H1 (cell line): ENCODE results near the gene PID1. TPM values are rescaled to one million over a fixed set of nuclear protein-coding genes. Genes with fewer than 3 reads are reported as not detected.

ENCODE experiments used
- CTCF ChIA-PET: fragments of 300-600 bp; sonication (Branson Sonifier 250); formaldehyde crosslinking; loops from one replicate; lab custom pipeline; 2021; ENCODE audit not compliant: partially characterized antibody; lab: Charles Lee
- POLR2A ChIA-PET: fragments of 300-600 bp; sonication (Branson Sonifier 250); formaldehyde crosslinking; loops from one replicate; lab custom pipeline; 2021; ENCODE audit warnings: inconsistent platforms; ENCODE audit not compliant: partially characterized antibody; lab: Charles Lee
- DNase-seq, 2 experiments: peaks; one replicate each; pipeline versions ENCODE4 v3.0.0 to v3.0.0-alpha.2; 2010 to 2022; ENCODE audit warnings: low spot score in 2 of 2, low read depth in 1 of 2, mixed read lengths in 1 of 2
- FAIRE-seq: peaks from 2 replicates; lab custom pipeline; 2011; peaks lifted over from hg19 to GRCh38; lab: Jason Lieb, UNC
- H2AFZ ChIP-seq: 2 replicates; pipeline ENCODE4 v1.8.1; 2012; ENCODE audit warnings: low read length, inconsistent platforms
- H2AK5ac ChIP-seq: 2 replicates; pipeline ENCODE4 v1.6.1; 2013; ENCODE audit warnings: low read depth, low read length
- H2BK120ac ChIP-seq: replicated peaks from 2 replicates; pipeline ENCODE3; 2013; ENCODE audit warnings: low read depth, low read length, inconsistent platforms
- H2BK12ac ChIP-seq: 2 replicates; pipeline ENCODE4 v1.6.1; 2013; ENCODE audit warnings: low read depth, low read length
- H2BK15ac ChIP-seq: 2 replicates; pipeline ENCODE4 v1.6.1; 2013; ENCODE audit warnings: low read length
- H2BK20ac ChIP-seq: 2 replicates; pipeline ENCODE4 v1.6.1; 2013; ENCODE audit warnings: low read length
- H2BK5ac ChIP-seq: 2 replicates; pipeline ENCODE4 v1.6.1; 2013; ENCODE audit warnings: low read depth, low read length
- H3K14ac ChIP-seq: 2 replicates; pipeline ENCODE4 v1.6.1; 2013; ENCODE audit warnings: inconsistent platforms; ENCODE audit not compliant: insufficient read length
- H3K18ac ChIP-seq: 2 replicates; pipeline ENCODE4 v1.6.1; 2013; ENCODE audit warnings: low read length; ENCODE audit errors: extremely low read depth
- H3K23ac ChIP-seq: 2 replicates; pipeline ENCODE4 v1.6.1; 2013; ENCODE audit warnings: inconsistent platforms; ENCODE audit not compliant: insufficient read length
- H3K23me2 ChIP-seq: 2 replicates; pipeline ENCODE4 v1.6.1; 2013; ENCODE audit warnings: low read depth, low read length
- H3K27ac ChIP-seq: 2 replicates; pipeline ENCODE4 v1.6.1; 2011; ENCODE audit warnings: low read depth, low read length, inconsistent platforms
- H3K27me3 ChIP-seq, 4 experiments: replicated peaks in 1 of 4; 1 replicate in 1 of 4; 2 replicates in 3 of 4; pipeline versions ENCODE4 v1.6.1 to v1.8.1; 2011 to 2013; ENCODE audit warnings: low read length in 3 of 4, mild to moderate bottlenecking in 3 of 4, inconsistent platforms in 2 of 4, mixed read lengths in 2 of 4, moderate library complexity in 1 of 4; ENCODE audit not compliant: control insufficient read depth in 3 of 4, insufficient read depth in 3 of 4; ENCODE audit errors: extremely low read depth in 1 of 4
- H3K36me3 ChIP-seq, 4 experiments: 2 replicates each; pipeline versions ENCODE4 v1.6.1 to v1.8.1; 2011 to 2013; ENCODE audit warnings: mild to moderate bottlenecking in 4 of 4, low read length in 3 of 4, moderate library complexity in 2 of 4, control low read depth in 1 of 4, inconsistent platforms in 1 of 4; ENCODE audit not compliant: insufficient read depth in 4 of 4, control insufficient read depth in 2 of 4
- H3K4ac ChIP-seq: replicated peaks from 2 replicates; pipeline ENCODE3; 2013; ENCODE audit warnings: low read length, low read depth, mixed read lengths, inconsistent platforms; ENCODE audit not compliant: insufficient read length
- H3K4me1 ChIP-seq, 4 experiments: replicated peaks in 1 of 4; 1 replicate in 1 of 4; 2 replicates in 3 of 4; pipeline versions ENCODE4 v1.6.1 to v1.8.1; 2011 to 2013; ENCODE audit warnings: low read length in 3 of 4, inconsistent platforms in 2 of 4, mixed read lengths in 1 of 4; ENCODE audit not compliant: insufficient read depth in 4 of 4, control insufficient read depth in 3 of 4
- H3K4me2 ChIP-seq, 2 experiments: 2 replicates each; pipeline versions ENCODE4 v1.6.1 to v1.8.1; 2011 to 2013; ENCODE audit warnings: low read depth in 2 of 2, low read length in 2 of 2, control low read depth in 1 of 2, inconsistent platforms in 1 of 2, mild to moderate bottlenecking in 1 of 2; ENCODE audit not compliant: insufficient read depth in 1 of 2
- H3K4me3 ChIP-seq, 4 experiments: fragments of 200-600, 300-600 bp in 1 of 4; sonication (generic), shearing (Covaris generic), sonication (Bioruptor Twin) in 1 of 4; 2 replicates each; pipeline versions ENCODE4 v1.5.1 to v1.8.1; 2011 to 2016; ENCODE audit warnings: low read length in 4 of 4, low read depth in 3 of 4, control low read depth in 2 of 4, inconsistent platforms in 2 of 4, mild to moderate bottlenecking in 2 of 4, mixed read lengths in 1 of 4, moderate library complexity in 1 of 4; ENCODE audit not compliant: insufficient read depth in 2 of 4; ENCODE audit errors: extremely low read depth in 1 of 4
- H3K56ac ChIP-seq: replicated peaks from 2 replicates; pipeline ENCODE3; 2013; ENCODE audit warnings: low read depth, mild to moderate bottlenecking, mixed read lengths, low read length, inconsistent platforms; ENCODE audit not compliant: insufficient read length
- H3K79me1 ChIP-seq: 2 replicates; pipeline ENCODE4 v1.6.1; 2013; ENCODE audit warnings: low read depth, low read length, control low read depth
- H3K79me2 ChIP-seq, 2 experiments: 2 replicates each; pipeline versions ENCODE4 v1.6.1 to v1.8.1; 2012 to 2013; ENCODE audit warnings: low read length in 2 of 2, mild to moderate bottlenecking in 2 of 2, inconsistent platforms in 1 of 2; ENCODE audit not compliant: insufficient read depth in 2 of 2, control insufficient read depth in 1 of 2
- H3K9ac ChIP-seq, 4 experiments: replicated peaks in 1 of 4; 1 replicate in 1 of 4; 2 replicates in 3 of 4; pipeline versions ENCODE4 v1.6.1 to v1.8.1; 2011 to 2013; ENCODE audit warnings: low read depth in 3 of 4, low read length in 3 of 4, control low read depth in 2 of 4, mild to moderate bottlenecking in 2 of 4, moderate library complexity in 2 of 4, inconsistent platforms in 1 of 4; ENCODE audit errors: extremely low read depth in 1 of 4
- H3K9me3 ChIP-seq, 2 experiments: 2 replicates each; pipeline versions ENCODE4 v1.6.1 to v1.8.1; 2012 to 2013; ENCODE audit warnings: mild to moderate bottlenecking in 2 of 2, moderate library complexity in 2 of 2, control low read depth in 1 of 2, inconsistent platforms in 1 of 2, low read depth in 1 of 2, low read length in 1 of 2, mixed read lengths in 1 of 2; ENCODE audit not compliant: insufficient read depth in 2 of 2
- H4K20me1 ChIP-seq, 2 experiments: replicated peaks in 1 of 2; 2 replicates each; pipeline versions ENCODE3 to v1.8.1; 2011 to 2013; ENCODE audit warnings: inconsistent platforms in 2 of 2, low read length in 2 of 2, mild to moderate bottlenecking in 1 of 2; ENCODE audit not compliant: insufficient read depth in 2 of 2, control insufficient read depth in 1 of 2
- H4K5ac ChIP-seq: 2 replicates; pipeline ENCODE4 v1.6.1; 2013; ENCODE audit warnings: low read length, low read depth, mixed read lengths, inconsistent platforms; ENCODE audit not compliant: insufficient read length
- H4K8ac ChIP-seq: 2 replicates; pipeline ENCODE4 v1.8.0; 2013; ENCODE audit warnings: mild to moderate bottlenecking, moderate library complexity, low read length, inconsistent platforms; ENCODE audit not compliant: insufficient read depth; ENCODE audit errors: extremely low read depth
- H4K91ac ChIP-seq: replicated peaks from 2 replicates; pipeline ENCODE3; 2013; ENCODE audit warnings: low read length, mixed read lengths, inconsistent platforms; ENCODE audit not compliant: insufficient read length
- BCL11A ChIP-seq, 2 experiments: IDR thresholded peaks; one replicate each; pipeline ENCODE4 v1.6.1; 2011; ENCODE audit warnings: low read depth in 2 of 2, low read length in 2 of 2, mild to moderate bottlenecking in 2 of 2
- CBX5 ChIP-seq: fragments of 300-800, 300-1000 bp; sonication (generic); IDR thresholded peaks from 2 replicates; pipeline ENCODE4 v1.7.1; 2016; ENCODE audit warnings: antibody characterized with exemption, low read length, low read depth
- CEBPB ChIP-seq: IDR thresholded peaks from 2 replicates; pipeline ENCODE4 v1.6.1; 2012; ENCODE audit warnings: low read depth, low read length
- EZH2 ChIP-seq: fragments of 200-600 bp; sonication (generic); IDR thresholded peaks from 2 replicates; pipeline ENCODE4 v1.7.1; 2012; ENCODE audit warnings: low read depth, mild to moderate bottlenecking, moderate library complexity, low read length, inconsistent platforms; ENCODE audit not compliant: severe bottlenecking
- FOSL1 ChIP-seq: IDR thresholded peaks from 2 replicates; pipeline ENCODE4 v1.6.1; 2011; ENCODE audit warnings: mild to moderate bottlenecking, low read depth, low read length, moderate library complexity; ENCODE audit not compliant: insufficient read depth
- HDAC2 ChIP-seq, 2 experiments: fragments of 300-600 bp in 1 of 2; sonication (generic) in 1 of 2; IDR thresholded peaks; 2 replicates each; pipeline ENCODE4 v1.6.1; 2011 to 2012; ENCODE audit warnings: low read depth in 2 of 2, low read length in 2 of 2, mild to moderate bottlenecking in 2 of 2, moderate library complexity in 2 of 2, borderline replicate concordance in 1 of 2, inconsistent platforms in 1 of 2
- NRF1 ChIP-seq: IDR thresholded peaks from 2 replicates; pipeline ENCODE4 v1.6.1; 2011; ENCODE audit warnings: mild to moderate bottlenecking, low read depth, low read length, improper control_type of control experiment
- PHF8 ChIP-seq: fragments of 200-600 bp; sonication (generic); conservative IDR thresholded peaks from 2 replicates; pipeline ENCODE4 v1.7.1; 2012; ENCODE audit warnings: low read depth, mild to moderate bottlenecking, inconsistent platforms, low read length, moderate library complexity
- SRF ChIP-seq: IDR thresholded peaks from 2 replicates; pipeline ENCODE4 v1.6.1; 2011; ENCODE audit warnings: mild to moderate bottlenecking, low read depth, low read length, moderate library complexity
- SUZ12 ChIP-seq: fragments of 200-600 bp; sonication (generic); IDR thresholded peaks from 2 replicates; pipeline ENCODE4 v1.6.1; 2012; ENCODE audit warnings: mild to moderate bottlenecking, inconsistent platforms, low read length, moderate library complexity, mixed read lengths
- WGBS, 2 experiments: shearing (Covaris generic) in 1 of 2; methylation state at CpG; one replicate each; pipeline versions ENCODE4 v1.1.6 to v1.1.7; 2013 to 2015; ENCODE audit warnings: low lambda C conversion rate in 2 of 2, mixed read lengths in 2 of 2, inconsistent platforms in 1 of 2, low coverage in 1 of 2, missing lambda C conversion rate in 1 of 2; ENCODE audit not compliant: insufficient replicate concordance in 2 of 2, insufficient coverage in 1 of 2, insufficient read length in 1 of 2; ENCODE audit errors: extremely low coverage in 1 of 2, missing lambda C conversion rate in 1 of 2; 5-methylcytosine and 5-hydroxymethylcytosine counted together
- polyA plus RNA-seq, 7 experiments: library from polyadenylated mRNA; depleted of rRNA in 3 of 7; stranded (reverse) in 5 of 7; unstranded in 2 of 7; fragments of >200 nt in 5 of 7; fragments of 200-250 nt in 2 of 7; gene quantifications; 1 replicate in 5 of 7; 2 replicates in 1 of 7; 4 replicates in 1 of 7; pipeline versions ENCODE4 v1.2.1 to v1.2.3, GENCODE V29; 2011 to 2013; ENCODE audit warnings: missing spikeins in 2 of 7, mixed read lengths in 2 of 7
- total RNA-seq: library from RNA; stranded (reverse); fragmentation: NEBNext Ultra II Directional; extraction: Animal tissue kit (Norgen Biotek cat#: 25700); gene quantifications from 2 replicates; pipeline ENCODE4 v1.2.1, GENCODE V29; 2021

Gene PID1
- total and polyA plus RNA-seq, 2 of the 8 experiments (the other 6 are each of a cell fraction or from before 2014, with no cell fraction given) = 1.5 to 3.3 TPM

GRCh38 chr2:229261076-229261475 is 10.0 kb downstream of the PID1 start:
- Histone ChIP-seq H3K18ac (no peak overlapping the region), H3K9ac (no peak overlapping the region), H3K23ac (no peak overlapping the region), H3K36me3 (no peaks in the 10 kb centered on the region), H2BK20ac (no peak overlapping the region), H2AK5ac (no peak overlapping the region), H4K5ac (no peak overlapping the region), H3K14ac (no peak overlapping the region), H2AFZ (no peak overlapping the region), H4K8ac (no peak overlapping the region), H2BK120ac (no peak overlapping the region), H3K79me2 (no peaks in the 10 kb centered on the region), H2BK5ac (no peak overlapping the region), H3K27ac (no peak overlapping the region), H4K91ac (no peak overlapping the region), H3K27me3 (no peaks in the 10 kb centered on the region), H3K79me1 (no peaks in the 10 kb centered on the region), H3K23me2 (no peaks in the 10 kb centered on the region), H3K4me3 (no peak overlapping the region), H3K4me1 (no peaks in the 10 kb centered on the region), H2BK15ac (no peak overlapping the region), H2BK12ac (no peak overlapping the region), H3K9me3 (no peaks in the 10 kb centered on the region), H4K20me1 (no peaks in the 10 kb centered on the region), H3K4me2 (no peak overlapping the region), H3K56ac (no peak overlapping the region), H3K4ac (no peak overlapping the region)
- DNase-seq = no peak
- no peak for FAIRE-seq
- ChIA-PET CTCF (interaction anchor here (1.5 to 3.0 kb wide), 2 partner anchors 12 to 573 kb away, joined by 3 to 9 read pairs; no protein-coding TSS in a partner anchor), POLR2A (no interaction called here)
- 69% methylated on average over 3 of the region's 3 CpGs; no CpG with 5 or more reads in 1 of the 2 experiments for WGBS, 2 experiments
- TF ChIP-seq NRF1 (no peak), FOSL1 (no peak), BCL11A (IDR thresholded peaks at IDR 0.05; ENCODE audit: low read depth in 2 of 2, low read length in 2 of 2) (no peak), SUZ12 (no peak), PHF8 (no peak), HDAC2 (IDR thresholded peaks at IDR 0.05; ENCODE audit: borderline replicate concordance in 1 of 2, low read depth in 2 of 2, low read length in 2 of 2) (no peak), CEBPB (no peak), SRF (no peak), EZH2 (no peak), CBX5 (no peak)
